K562 (cell line): ENCODE measurements around the gene PPM1M. TPM values are rescaled to one million over a fixed set of nuclear protein-coding genes. Genes with fewer than 3 reads are reported as not detected.
A peak's percentile ranks its signal among the peaks of the same experiment; 100 is the strongest.

Experiments used
- BCLAF1 ChIP-seq, 2 experiments: fragments of 450-650 bp in 1 of 2; IDR thresholded peaks; 2 replicates each; pipeline ENCODE4 v1.6.1; 2011 to 2017; ENCODE audit warnings: low read depth in 2 of 2, antibody characterized with exemption in 1 of 2, borderline replicate concordance in 1 of 2, low read length in 1 of 2, mild to moderate bottlenecking in 1 of 2, mixed read lengths in 1 of 2; ENCODE audit not compliant: control insufficient read depth in 1 of 2
- COPS2 ChIP-seq: fragments of 450-650 bp; conservative IDR thresholded peaks from 2 replicates; pipeline ENCODE4 v1.6.1; 2016; ENCODE audit warnings: mild to moderate bottlenecking, moderate library complexity
- DPF2 ChIP-seq: fragments of 450-650 bp; IDR thresholded peaks from 2 replicates; pipeline ENCODE4 v1.6.1; 2016
- EP400 ChIP-seq: fragments of 450-650 bp; IDR thresholded peaks from 2 replicates; pipeline ENCODE4 v1.6.1; 2017; ENCODE audit warnings: antibody characterized with exemption, mild to moderate bottlenecking, moderate library complexity
- GABPB1 ChIP-seq: sonication (generic); formaldehyde crosslinking; IDR thresholded peaks from 2 replicates; pipeline ENCODE4 v1.8.0; 2022; ENCODE audit warnings: mild to moderate bottlenecking, missing genetic modification reagents
- MTA1 ChIP-seq: fragments of 450-650 bp; IDR thresholded peaks from 2 replicates; pipeline ENCODE4 v1.6.1; 2017; ENCODE audit warnings: borderline replicate concordance
- NUFIP1 ChIP-seq: fragments of 450-650 bp; IDR thresholded peaks from 2 replicates; pipeline ENCODE4 v1.6.1; 2018; ENCODE audit not compliant: partially characterized antibody
- SP1 ChIP-seq: sonication (generic); formaldehyde crosslinking; IDR thresholded peaks from 2 replicates; pipeline ENCODE4 v1.8.1; 2022; ENCODE audit warnings: mild to moderate bottlenecking, missing genetic modification reagents
- U2AF1 ChIP-seq: fragments of 200-400 bp; formaldehyde crosslinking; optimal IDR thresholded peaks from 2 replicates; pipeline ENCODE3; 2017; ENCODE audit warnings: mild to moderate bottlenecking, low read depth, low read length, moderate library complexity
- ZNF124 ChIP-seq: sonication (generic); formaldehyde crosslinking; IDR thresholded peaks from 2 replicates; pipeline ENCODE4 v1.8.1; 2022; ENCODE audit warnings: missing genetic modification reagents
- ZNF212 ChIP-seq: fragments of 450-650 bp; formaldehyde crosslinking; IDR thresholded peaks from 2 replicates; pipeline ENCODE4 v1.4.0; 2020; ENCODE audit warnings: mild to moderate bottlenecking
- ZNF518B ChIP-seq: fragments of 250-450 bp; sonication (Bioruptor Pico); IDR thresholded peaks from 2 replicates; pipeline ENCODE4 v1.5.0; 2021; ENCODE audit warnings: mild to moderate bottlenecking, moderate library complexity
- ZNF609 ChIP-seq: sonication (generic); formaldehyde crosslinking; IDR thresholded peaks from 2 replicates; pipeline ENCODE4 v1.8.1; 2023; ENCODE audit warnings: missing genetic modification reagents, mild to moderate bottlenecking, borderline replicate concordance
- polyA plus RNA-seq, 8 experiments: library from polyadenylated mRNA; depleted of rRNA in 4 of 8; stranded (reverse) in 5 of 8; unstranded in 3 of 8; fragments of >200 nt; fragmentation: Nextera tagmentation in 2 of 8; fragmentation: Illumina TruSeq in 1 of 8; extraction: Ambion mirVana in 2 of 8; extraction: Trizol in 1 of 8; gene quantifications; 2 replicates each; pipeline versions ENCODE4 v1.2.1 to v1.2.3, GENCODE V29; 2011 to 2014; ENCODE audit warnings: inconsistent platforms in 1 of 8, missing spikeins in 1 of 8
- total RNA-seq, 7 experiments: library from RNA; depleted of rRNA in 6 of 7; stranded (reverse); fragments of >200 nt in 6 of 7; fragmentation: Illumina TruSeq in 2 of 7; extraction: Trizol in 2 of 7; gene quantifications; 2 replicates each; pipeline versions ENCODE4 v1.2.1 to v1.2.3, GENCODE V29; 2011 to 2021; ENCODE audit warnings: low replicate concordance in 1 of 7
- TF ChIP-seq, protein P1 (sequence below), 3 experiments: IDR thresholded peaks in 2 of 3; conservative IDR thresholded peaks in 1 of 3; 2 replicates each; pipeline ENCODE4 v1.5.1; 2011 to 2012; ENCODE audit warnings: low read length in 3 of 3, mild to moderate bottlenecking in 3 of 3, control low read depth in 2 of 3, improper control_type of control experiment in 1 of 3, inconsistent platforms in 1 of 3, low read depth in 1 of 3, mixed read lengths in 1 of 3, moderate library complexity in 1 of 3; ENCODE audit not compliant: insufficient read depth in 2 of 3

The PPM1M gene
- total and polyA plus RNA-seq, 9 of the 15 experiments (the other 6 are each of a cell fraction or from before 2014, with no cell fraction given): 1.4 to 9.2 (median 4.4) TPM

DNA sequence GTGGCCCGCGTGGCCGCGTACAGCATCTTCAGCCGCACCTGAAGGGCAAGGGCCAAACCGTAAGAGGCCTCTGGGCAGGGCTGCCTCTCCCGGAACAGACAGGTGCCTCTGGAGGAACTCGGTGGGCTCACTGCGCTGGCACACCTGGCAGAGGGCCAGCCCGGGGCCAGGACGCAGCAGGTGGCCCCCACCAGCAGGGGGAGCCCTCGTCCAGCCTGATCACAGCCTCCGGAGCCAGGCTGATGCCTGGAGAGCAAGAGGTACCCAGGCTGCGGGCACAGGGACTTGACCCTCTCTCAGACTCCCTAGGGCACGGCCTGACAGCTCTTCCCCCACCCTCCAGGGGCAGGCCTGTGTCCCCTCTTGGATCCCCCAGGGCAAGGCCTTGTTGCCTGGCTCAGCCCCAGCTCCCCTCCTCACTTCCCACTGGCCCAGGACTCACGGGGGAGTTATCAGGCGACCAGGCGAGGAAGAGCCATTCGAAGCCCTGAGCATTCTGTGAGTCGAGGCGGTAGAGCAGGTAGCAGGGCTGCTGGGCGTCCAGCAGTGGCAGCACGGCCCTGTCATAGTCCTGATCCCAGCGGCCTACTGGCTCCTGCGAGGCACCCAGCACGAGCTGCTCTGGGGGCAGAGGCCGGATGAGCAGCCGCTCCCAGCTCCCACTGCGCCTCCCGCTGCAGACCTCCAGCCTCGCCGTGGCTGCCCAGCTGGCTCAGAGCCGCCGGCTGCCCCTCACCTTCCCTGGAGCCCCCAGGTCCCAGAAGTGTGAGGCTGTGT lies 13.9 kb upstream of the PPM1M start (continued):
- TF ChIP-seq ZNF518B (CRISPR knock-in tag): no peak
- TF ChIP-seq BCLAF1 (IDR thresholded peaks at IDR 0.05; ENCODE audit: borderline replicate concordance in 1 of 2, control insufficient read depth in 1 of 2, low read depth in 2 of 2, low read length in 1 of 2): no peak
- no peak for TF ChIP-seq U2AF1
- no peak for TF ChIP-seq ZNF124 (CRISPR knock-in tag)
- TF ChIP-seq ZNF212 (CRISPR knock-in tag): no peak
- TF ChIP-seq, protein P1, sequence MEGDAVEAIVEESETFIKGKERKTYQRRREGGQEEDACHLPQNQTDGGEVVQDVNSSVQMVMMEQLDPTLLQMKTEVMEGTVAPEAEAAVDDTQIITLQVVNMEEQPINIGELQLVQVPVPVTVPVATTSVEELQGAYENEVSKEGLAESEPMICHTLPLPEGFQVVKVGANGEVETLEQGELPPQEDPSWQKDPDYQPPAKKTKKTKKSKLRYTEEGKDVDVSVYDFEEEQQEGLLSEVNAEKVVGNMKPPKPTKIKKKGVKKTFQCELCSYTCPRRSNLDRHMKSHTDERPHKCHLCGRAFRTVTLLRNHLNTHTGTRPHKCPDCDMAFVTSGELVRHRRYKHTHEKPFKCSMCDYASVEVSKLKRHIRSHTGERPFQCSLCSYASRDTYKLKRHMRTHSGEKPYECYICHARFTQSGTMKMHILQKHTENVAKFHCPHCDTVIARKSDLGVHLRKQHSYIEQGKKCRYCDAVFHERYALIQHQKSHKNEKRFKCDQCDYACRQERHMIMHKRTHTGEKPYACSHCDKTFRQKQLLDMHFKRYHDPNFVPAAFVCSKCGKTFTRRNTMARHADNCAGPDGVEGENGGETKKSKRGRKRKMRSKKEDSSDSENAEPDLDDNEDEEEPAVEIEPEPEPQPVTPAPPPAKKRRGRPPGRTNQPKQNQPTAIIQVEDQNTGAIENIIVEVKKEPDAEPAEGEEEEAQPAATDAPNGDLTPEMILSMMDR (IDR thresholded peaks at IDR 0.05 in 2 of 3, conservative IDR thresholded peaks at IDR 0.05 in 1 of 3; ENCODE audit: insufficient read depth in 2 of 3, low read depth in 1 of 3, low read length in 3 of 3): peak; percentile 71 to 87 (median 77)
- no peak for TF ChIP-seq EP400
- TF ChIP-seq COPS2: no peak
- no peak for TF ChIP-seq MTA1
- no peak for TF ChIP-seq NUFIP1
- TF ChIP-seq SP1 (CRISPR knock-in tag): no peak
- peak; percentile 28; the same call in 1 of the 2 replicates for TF ChIP-seq GABPB1 (CRISPR knock-in tag)
- no peak for TF ChIP-seq DPF2
- TF ChIP-seq ZNF609 (CRISPR knock-in tag): no peak
